ENCODE measurements around the gene FIBCD1. TPM values are rescaled to one million over a fixed set of nuclear protein-coding genes. Genes with fewer than 3 reads are reported as not detected.

FIBCD1 gene
- total and polyA plus RNA-seq, 2 experiments from 2014 or later: 4.4 to 5.6 TPM

GRCh38 chr9:130897848-130898551, 41.0 kb downstream of the FIBCD1 start (continued):
- TF ChIP-seq, protein P1, sequence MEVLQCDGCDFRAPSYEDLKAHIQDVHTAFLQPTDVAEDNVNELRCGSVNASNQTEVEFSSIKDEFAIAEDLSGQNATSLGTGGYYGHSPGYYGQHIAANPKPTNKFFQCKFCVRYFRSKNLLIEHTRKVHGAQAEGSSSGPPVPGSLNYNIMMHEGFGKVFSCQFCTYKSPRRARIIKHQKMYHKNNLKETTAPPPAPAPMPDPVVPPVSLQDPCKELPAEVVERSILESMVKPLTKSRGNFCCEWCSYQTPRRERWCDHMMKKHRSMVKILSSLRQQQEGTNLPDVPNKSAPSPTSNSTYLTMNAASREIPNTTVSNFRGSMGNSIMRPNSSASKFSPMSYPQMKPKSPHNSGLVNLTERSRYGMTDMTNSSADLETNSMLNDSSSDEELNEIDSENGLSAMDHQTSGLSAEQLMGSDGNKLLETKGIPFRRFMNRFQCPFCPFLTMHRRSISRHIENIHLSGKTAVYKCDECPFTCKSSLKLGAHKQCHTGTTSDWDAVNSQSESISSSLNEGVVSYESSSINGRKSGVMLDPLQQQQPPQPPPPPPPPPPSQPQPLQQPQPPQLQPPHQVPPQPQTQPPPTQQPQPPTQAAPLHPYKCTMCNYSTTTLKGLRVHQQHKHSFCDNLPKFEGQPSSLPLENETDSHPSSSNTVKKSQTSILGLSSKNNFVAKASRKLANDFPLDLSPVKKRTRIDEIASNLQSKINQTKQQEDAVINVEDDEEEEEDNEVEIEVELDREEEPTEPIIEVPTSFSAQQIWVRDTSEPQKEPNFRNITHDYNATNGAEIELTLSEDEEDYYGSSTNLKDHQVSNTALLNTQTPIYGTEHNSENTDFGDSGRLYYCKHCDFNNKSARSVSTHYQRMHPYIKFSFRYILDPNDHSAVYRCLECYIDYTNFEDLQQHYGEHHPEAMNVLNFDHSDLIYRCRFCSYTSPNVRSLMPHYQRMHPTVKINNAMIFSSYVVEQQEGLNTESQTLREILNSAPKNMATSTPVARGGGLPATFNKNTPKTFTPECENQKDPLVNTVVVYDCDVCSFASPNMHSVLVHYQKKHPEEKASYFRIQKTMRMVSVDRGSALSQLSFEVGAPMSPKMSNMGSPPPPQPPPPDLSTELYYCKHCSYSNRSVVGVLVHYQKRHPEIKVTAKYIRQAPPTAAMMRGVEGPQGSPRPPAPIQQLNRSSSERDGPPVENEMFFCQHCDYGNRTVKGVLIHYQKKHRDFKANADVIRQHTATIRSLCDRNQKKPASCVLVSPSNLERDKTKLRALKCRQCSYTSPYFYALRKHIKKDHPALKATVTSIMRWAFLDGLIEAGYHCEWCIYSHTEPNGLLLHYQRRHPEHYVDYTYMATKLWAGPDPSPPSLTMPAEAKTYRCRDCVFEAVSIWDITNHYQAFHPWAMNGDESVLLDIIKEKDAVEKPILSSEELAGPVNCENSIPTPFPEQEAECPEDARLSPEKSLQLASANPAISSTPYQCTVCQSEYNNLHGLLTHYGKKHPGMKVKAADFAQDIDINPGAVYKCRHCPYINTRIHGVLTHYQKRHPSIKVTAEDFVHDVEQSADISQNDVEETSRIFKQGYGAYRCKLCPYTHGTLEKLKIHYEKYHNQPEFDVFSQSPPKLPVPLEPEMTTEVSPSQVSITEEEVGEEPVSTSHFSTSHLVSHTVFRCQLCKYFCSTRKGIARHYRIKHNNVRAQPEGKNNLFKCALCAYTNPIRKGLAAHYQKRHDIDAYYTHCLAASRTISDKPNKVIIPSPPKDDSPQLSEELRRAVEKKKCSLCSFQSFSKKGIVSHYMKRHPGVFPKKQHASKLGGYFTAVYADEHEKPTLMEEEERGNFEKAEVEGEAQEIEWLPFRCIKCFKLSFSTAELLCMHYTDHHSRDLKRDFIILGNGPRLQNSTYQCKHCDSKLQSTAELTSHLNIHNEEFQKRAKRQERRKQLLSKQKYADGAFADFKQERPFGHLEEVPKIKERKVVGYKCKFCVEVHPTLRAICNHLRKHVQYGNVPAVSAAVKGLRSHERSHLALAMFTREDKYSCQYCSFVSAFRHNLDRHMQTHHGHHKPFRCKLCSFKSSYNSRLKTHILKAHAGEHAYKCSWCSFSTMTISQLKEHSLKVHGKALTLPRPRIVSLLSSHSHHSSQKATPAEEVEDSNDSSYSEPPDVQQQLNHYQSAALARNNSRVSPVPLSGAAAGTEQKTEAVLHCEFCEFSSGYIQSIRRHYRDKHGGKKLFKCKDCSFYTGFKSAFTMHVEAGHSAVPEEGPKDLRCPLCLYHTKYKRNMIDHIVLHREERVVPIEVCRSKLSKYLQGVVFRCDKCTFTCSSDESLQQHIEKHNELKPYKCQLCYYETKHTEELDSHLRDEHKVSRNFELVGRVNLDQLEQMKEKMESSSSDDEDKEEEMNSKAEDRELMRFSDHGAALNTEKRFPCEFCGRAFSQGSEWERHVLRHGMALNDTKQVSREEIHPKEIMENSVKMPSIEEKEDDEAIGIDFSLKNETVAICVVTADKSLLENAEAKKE (CRISPR knock-in tag; IDR thresholded peaks at IDR 0.05): no peak
- TF ChIP-seq ZNF114 (CRISPR knock-in tag; IDR thresholded peaks at IDR 0.05) (no peak), CREB1 (CRISPR knock-in tag; IDR thresholded peaks at IDR 0.05; ENCODE audit: low read depth) (no peak), JUNB (IDR thresholded peaks at IDR 0.05; ENCODE audit: unreplicated experiment) (no peak), EZH2phosphoT487 (IDR thresholded peaks at IDR 0.05; ENCODE audit: unreplicated experiment) (no peak), STAT1 (IDR thresholded peaks at IDR 0.05; ENCODE audit: unreplicated experiment) (no peak)
- TF ChIP-seq, protein P2, sequence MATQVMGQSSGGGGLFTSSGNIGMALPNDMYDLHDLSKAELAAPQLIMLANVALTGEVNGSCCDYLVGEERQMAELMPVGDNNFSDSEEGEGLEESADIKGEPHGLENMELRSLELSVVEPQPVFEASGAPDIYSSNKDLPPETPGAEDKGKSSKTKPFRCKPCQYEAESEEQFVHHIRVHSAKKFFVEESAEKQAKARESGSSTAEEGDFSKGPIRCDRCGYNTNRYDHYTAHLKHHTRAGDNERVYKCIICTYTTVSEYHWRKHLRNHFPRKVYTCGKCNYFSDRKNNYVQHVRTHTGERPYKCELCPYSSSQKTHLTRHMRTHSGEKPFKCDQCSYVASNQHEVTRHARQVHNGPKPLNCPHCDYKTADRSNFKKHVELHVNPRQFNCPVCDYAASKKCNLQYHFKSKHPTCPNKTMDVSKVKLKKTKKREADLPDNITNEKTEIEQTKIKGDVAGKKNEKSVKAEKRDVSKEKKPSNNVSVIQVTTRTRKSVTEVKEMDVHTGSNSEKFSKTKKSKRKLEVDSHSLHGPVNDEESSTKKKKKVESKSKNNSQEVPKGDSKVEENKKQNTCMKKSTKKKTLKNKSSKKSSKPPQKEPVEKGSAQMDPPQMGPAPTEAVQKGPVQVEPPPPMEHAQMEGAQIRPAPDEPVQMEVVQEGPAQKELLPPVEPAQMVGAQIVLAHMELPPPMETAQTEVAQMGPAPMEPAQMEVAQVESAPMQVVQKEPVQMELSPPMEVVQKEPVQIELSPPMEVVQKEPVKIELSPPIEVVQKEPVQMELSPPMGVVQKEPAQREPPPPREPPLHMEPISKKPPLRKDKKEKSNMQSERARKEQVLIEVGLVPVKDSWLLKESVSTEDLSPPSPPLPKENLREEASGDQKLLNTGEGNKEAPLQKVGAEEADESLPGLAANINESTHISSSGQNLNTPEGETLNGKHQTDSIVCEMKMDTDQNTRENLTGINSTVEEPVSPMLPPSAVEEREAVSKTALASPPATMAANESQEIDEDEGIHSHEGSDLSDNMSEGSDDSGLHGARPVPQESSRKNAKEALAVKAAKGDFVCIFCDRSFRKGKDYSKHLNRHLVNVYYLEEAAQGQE (IDR thresholded peaks at IDR 0.05; ENCODE audit: unreplicated experiment): no peak
- TF ChIP-seq, protein P3, sequence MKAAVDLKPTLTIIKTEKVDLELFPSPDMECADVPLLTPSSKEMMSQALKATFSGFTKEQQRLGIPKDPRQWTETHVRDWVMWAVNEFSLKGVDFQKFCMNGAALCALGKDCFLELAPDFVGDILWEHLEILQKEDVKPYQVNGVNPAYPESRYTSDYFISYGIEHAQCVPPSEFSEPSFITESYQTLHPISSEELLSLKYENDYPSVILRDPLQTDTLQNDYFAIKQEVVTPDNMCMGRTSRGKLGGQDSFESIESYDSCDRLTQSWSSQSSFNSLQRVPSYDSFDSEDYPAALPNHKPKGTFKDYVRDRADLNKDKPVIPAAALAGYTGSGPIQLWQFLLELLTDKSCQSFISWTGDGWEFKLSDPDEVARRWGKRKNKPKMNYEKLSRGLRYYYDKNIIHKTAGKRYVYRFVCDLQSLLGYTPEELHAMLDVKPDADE (IDR thresholded peaks at IDR 0.05): no peak

All from GM23338 (cell line).